H1 (cell line): ENCODE results near the gene DDX18. TPM values are rescaled to one million over a fixed set of nuclear protein-coding genes. Genes with fewer than 3 reads are reported as not detected.
A peak's percentile ranks its signal among the peaks of the same experiment; 100 is the strongest.

Experiments
- CBX5 ChIP-seq: fragments of 300-800, 300-1000 bp; sonication (generic); IDR thresholded peaks from 2 replicates; pipeline ENCODE4 v1.7.1; 2016; ENCODE audit warnings: antibody characterized with exemption, low read length, low read depth
- CREB1 ChIP-seq: IDR thresholded peaks from 2 replicates; pipeline ENCODE4 v1.6.1; 2012; ENCODE audit warnings: inconsistent platforms
- CTBP2 ChIP-seq: IDR thresholded peaks from 2 replicates; pipeline ENCODE4 v1.7.0; 2011; ENCODE audit warnings: borderline replicate concordance, mild to moderate bottlenecking, moderate library complexity, mixed read lengths, low read length; ENCODE audit not compliant: insufficient read depth, insufficient read length
- CTCF ChIP-seq, 3 experiments: IDR thresholded peaks; 1 replicate in 2 of 3; 2 replicates in 1 of 3; pipeline versions ENCODE4 v1.5.1 to v1.6.1; 2011; ENCODE audit warnings: low read length in 3 of 3, mild to moderate bottlenecking in 3 of 3, inconsistent platforms in 2 of 3, low read depth in 1 of 3, moderate library complexity in 1 of 3; ENCODE audit not compliant: insufficient read depth in 1 of 3; ENCODE audit errors: control extremely low read depth in 1 of 3
- EGR1 ChIP-seq: IDR thresholded peaks from 2 replicates; pipeline ENCODE4 v1.6.1; 2011; ENCODE audit warnings: low read depth, low read length, borderline replicate concordance
- EZH2 ChIP-seq: fragments of 200-600 bp; sonication (generic); IDR thresholded peaks from 2 replicates; pipeline ENCODE4 v1.7.1; 2012; ENCODE audit warnings: low read depth, mild to moderate bottlenecking, moderate library complexity, low read length, inconsistent platforms; ENCODE audit not compliant: severe bottlenecking
- FOSL1 ChIP-seq: IDR thresholded peaks from 2 replicates; pipeline ENCODE4 v1.6.1; 2011; ENCODE audit warnings: mild to moderate bottlenecking, low read depth, low read length, moderate library complexity; ENCODE audit not compliant: insufficient read depth
- KDM1A ChIP-seq: fragments of 200-600, 300-600 bp; sonication (generic); IDR thresholded peaks from 2 replicates; pipeline ENCODE4 v1.7.1; 2016; ENCODE audit warnings: mild to moderate bottlenecking, low read length, borderline replicate concordance
- NRF1 ChIP-seq: IDR thresholded peaks from 2 replicates; pipeline ENCODE4 v1.6.1; 2011; ENCODE audit warnings: mild to moderate bottlenecking, low read depth, low read length, improper control_type of control experiment
- RBBP5 ChIP-seq: IDR thresholded peaks from 2 replicates; pipeline ENCODE4 v1.7.1; 2012; ENCODE audit warnings: low read depth, mild to moderate bottlenecking, inconsistent platforms, low read length, moderate library complexity, borderline replicate concordance
- SP2 ChIP-seq: IDR thresholded peaks from 2 replicates; pipeline ENCODE4 v1.6.1; 2012; ENCODE audit warnings: mild to moderate bottlenecking, low read length, inconsistent platforms
- YY1 ChIP-seq: IDR thresholded peaks from 2 replicates; pipeline ENCODE4 v1.6.1; 2011; ENCODE audit warnings: low read depth, mild to moderate bottlenecking, low read length
- polyA plus RNA-seq, 7 experiments: library from polyadenylated mRNA; depleted of rRNA in 3 of 7; stranded (reverse) in 5 of 7; unstranded in 2 of 7; fragments of >200 nt in 5 of 7; fragments of 200-250 nt in 2 of 7; gene quantifications; 1 replicate in 5 of 7; 2 replicates in 1 of 7; 4 replicates in 1 of 7; pipeline versions ENCODE4 v1.2.1 to v1.2.3, GENCODE V29; 2011 to 2013; ENCODE audit warnings: missing spikeins in 2 of 7, mixed read lengths in 2 of 7
- total RNA-seq: library from RNA; stranded (reverse); fragmentation: NEBNext Ultra II Directional; extraction: Animal tissue kit (Norgen Biotek cat#: 25700); gene quantifications from 2 replicates; pipeline ENCODE4 v1.2.1, GENCODE V29; 2021

Gene DDX18
- total and polyA plus RNA-seq, 2 of the 8 experiments (the other 6 are each of a cell fraction or from before 2014, with no cell fraction given) = 31.3 to 119 TPM

- TF ChIP-seq RBBP5 (no peak), EZH2 (no peak), CREB1 (no peak), CTCF (IDR thresholded peaks at IDR 0.05; ENCODE audit: control extremely low read depth in 1 of 3, insufficient read depth in 1 of 3, low read depth in 1 of 3, low read length in 3 of 3) (peak; percentile 83 to 97 (median 89)), YY1 (peak; percentile 44; the same call in 1 of the 2 replicates), NRF1 (no peak), SP2 (no peak), FOSL1 (no peak), CTBP2 (no peak), EGR1 (no peak; the same call in 1 of the 2 replicates), KDM1A (no peak), CBX5 (no peak)
These were observed 21.7 kb downstream of the DDX18 start (continued) for GRCh38 chr2:117835990-117836760.
